Mesodermal cell (in vitro differentiated cells): ENCODE data around the gene LRRC14B.
"Not testable (repeated sequence)": the region's sequence is repeated elsewhere in the genome, so short reads cannot be mapped to it uniquely, and the experiment has no call there.

ENCODE experiments used
- H3K27ac ChIP-seq: 2 replicates; pipeline ENCODE4 v1.7.0; 2013; ENCODE audit warnings: mild to moderate bottlenecking, low read depth, low read length, moderate library complexity; ENCODE audit not compliant: severe bottlenecking
- H3K36me3 ChIP-seq: 2 replicates; pipeline ENCODE4 v1.7.1; 2013; ENCODE audit warnings: mild to moderate bottlenecking, low read length, moderate library complexity; ENCODE audit not compliant: control insufficient read depth, insufficient read depth
- H3K4me1 ChIP-seq: one replicate; pipeline ENCODE4 v1.7.1; 2013; ENCODE audit warnings: mild to moderate bottlenecking, low read length; ENCODE audit not compliant: insufficient read depth, control insufficient read depth, poor library complexity, severe bottlenecking
- H3K4me3 ChIP-seq: 2 replicates; pipeline ENCODE4 v1.7.0; 2013; ENCODE audit warnings: low read length, control low read depth, mild to moderate bottlenecking; ENCODE audit not compliant: insufficient read depth, poor library complexity, severe bottlenecking; ENCODE audit errors: extremely low read depth
- H3K9me3 ChIP-seq: 2 replicates; pipeline ENCODE4 v1.7.1; 2013; ENCODE audit warnings: mild to moderate bottlenecking, low read length, moderate library complexity; ENCODE audit not compliant: control insufficient read depth
- WGBS, 2 experiments: methylation state at CpG; one replicate each; pipeline ENCODE4 v1.1.5; 2013; ENCODE audit warnings: missing lambda C conversion rate in 2 of 2; ENCODE audit not compliant: insufficient coverage in 2 of 2; 5-methylcytosine and 5-hydroxymethylcytosine counted together

Gene LRRC14B

DNA sequence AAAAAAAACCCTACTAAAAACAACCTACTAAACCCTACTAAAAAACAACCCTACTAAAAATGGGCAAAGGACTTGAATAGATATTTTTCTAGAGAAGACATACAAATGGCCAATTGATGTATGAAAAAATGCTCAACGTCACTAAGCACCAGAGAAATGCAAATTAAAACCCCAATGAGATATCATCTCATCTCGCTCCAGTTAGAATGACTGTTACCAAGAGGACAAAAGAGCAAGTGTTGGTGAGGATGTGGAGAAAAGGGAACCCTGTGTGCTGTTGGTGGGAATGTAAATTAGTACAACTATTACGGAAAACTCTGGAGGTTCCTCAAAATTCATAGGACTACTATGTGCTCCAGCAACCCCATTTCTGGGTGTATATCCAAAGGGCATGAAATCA, 37.6 kb downstream of the LRRC14B start:
- Histone ChIP-seq H3K9me3 (no peaks in the 10 kb centered on the region), H3K36me3 (peaks cover 81% of the 10 kb centered on the region), H3K27ac (no peak overlapping the region), H3K4me3 (no peak overlapping the region), H3K4me1 (no peaks in the 10 kb centered on the region)
- WGBS, 2 experiments, result 60 to 67% methylated on average over 1 of the region's 3 CpGs

GRCh38 chr5:230711-231110, 39.4 kb downstream of the LRRC14B start:
- 94 to 96% methylated on average over 7 to 11 of the region's 14 CpGs for WGBS, 2 experiments
- H3K4me1 ChIP-seq, result no peaks in the 10 kb centered on the region
- peaks cover 80% of the 10 kb centered on the region for H3K36me3 ChIP-seq
- no peak overlapping the region for H3K27ac ChIP-seq
- H3K9me3 ChIP-seq, result no peaks in the 10 kb centered on the region
- no peak overlapping the region for H3K4me3 ChIP-seq

GRCh38 chr5:231661-232060, 40.4 kb downstream of the LRRC14B start:
- no peaks in the 10 kb centered on the region for H3K9me3 ChIP-seq
- H3K27ac ChIP-seq, result no peak overlapping the region
- no peak overlapping the region for H3K4me3 ChIP-seq
- 89 to 90% methylated on average over 7 to 8 of the region's 13 CpGs for WGBS, 2 experiments
- H3K4me1 ChIP-seq, result no peaks in the 10 kb centered on the region
- peaks cover 78% of the 10 kb centered on the region for H3K36me3 ChIP-seq

DNA sequence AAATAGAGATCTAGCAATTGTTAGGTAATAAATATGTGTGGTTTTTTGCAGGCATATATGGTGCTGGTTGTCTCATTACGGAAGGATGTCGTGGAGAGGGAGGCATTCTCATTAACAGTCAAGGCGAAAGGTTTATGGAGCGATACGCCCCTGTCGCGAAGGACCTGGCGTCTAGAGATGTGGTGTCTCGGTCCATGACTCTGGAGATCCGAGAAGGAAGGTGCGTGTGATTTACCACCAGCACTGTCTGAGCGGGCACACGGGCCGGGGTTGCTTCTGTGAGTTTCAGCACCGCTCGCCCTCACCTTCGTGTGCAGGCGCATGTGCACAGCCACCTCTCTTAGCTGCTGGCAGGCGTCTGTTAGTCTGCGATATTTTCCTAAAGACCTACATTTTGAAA, 42.1 kb downstream of the LRRC14B start:
- not testable (repeated sequence) for H3K4me1 ChIP-seq, H3K4me3 ChIP-seq, H3K9me3 ChIP-seq, H3K27ac ChIP-seq
- 97% methylated on average over 10 to 12 of the region's 20 CpGs for WGBS, 2 experiments
- peaks cover 67% of the 10 kb centered on the region for H3K36me3 ChIP-seq

DNA sequence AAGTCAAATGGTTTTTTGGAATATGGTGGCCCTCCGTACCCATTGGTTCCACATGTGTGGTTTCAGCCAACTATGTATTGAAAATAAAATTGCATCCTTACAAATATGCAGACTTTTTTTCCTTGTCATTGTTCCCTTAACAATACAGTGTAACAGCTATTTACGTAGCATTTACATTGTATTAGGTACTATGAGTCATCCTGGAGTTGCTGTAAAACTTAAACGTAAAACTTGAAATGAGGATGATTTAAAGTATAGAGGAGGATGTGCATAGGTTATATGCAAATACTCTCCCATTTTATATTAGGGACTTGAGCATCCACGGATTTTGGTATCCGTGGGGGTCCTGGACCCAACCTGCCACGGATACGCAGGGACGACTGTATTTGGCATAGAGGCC, 43.2 kb downstream of the LRRC14B start:
- H3K9me3 ChIP-seq, result no peaks in the 10 kb centered on the region
- peaks cover 64% of the 10 kb centered on the region for H3K36me3 ChIP-seq
- WGBS, 2 experiments, result 87 to 94% methylated on average over 5 of the region's 8 CpGs
- H3K4me3 ChIP-seq, result no peak overlapping the region
- no peaks in the 10 kb centered on the region for H3K4me1 ChIP-seq
- H3K27ac ChIP-seq, result no peak overlapping the region

DNA sequence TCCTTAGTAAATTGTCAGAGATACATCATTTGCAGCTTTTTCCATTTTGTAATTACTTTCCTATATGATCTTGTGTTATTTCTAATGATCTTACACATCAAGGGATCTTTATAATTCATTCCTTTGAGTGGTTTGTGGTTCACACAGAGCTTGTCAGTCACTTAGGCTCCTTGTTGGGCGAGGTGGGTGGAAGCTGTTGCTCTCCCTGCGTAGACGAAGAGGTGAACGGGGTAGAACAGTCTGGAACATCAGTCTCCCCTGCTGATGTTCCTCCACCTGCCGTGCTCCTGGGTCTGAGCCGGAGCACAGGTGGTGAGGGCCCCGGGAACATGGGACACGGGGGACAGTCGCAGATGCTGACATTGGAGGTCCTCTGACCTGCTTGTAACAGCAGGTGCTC, 44.2 kb downstream of the LRRC14B start:
- not testable (repeated sequence) for H3K4me1 ChIP-seq, H3K9me3 ChIP-seq, H3K4me3 ChIP-seq, H3K27ac ChIP-seq
- 100% methylated on average over 4 of the region's 9 CpGs; no CpG with 5 or more reads in 1 of the 2 experiments for WGBS, 2 experiments
- peaks cover 65% of the 10 kb centered on the region for H3K36me3 ChIP-seq

DNA sequence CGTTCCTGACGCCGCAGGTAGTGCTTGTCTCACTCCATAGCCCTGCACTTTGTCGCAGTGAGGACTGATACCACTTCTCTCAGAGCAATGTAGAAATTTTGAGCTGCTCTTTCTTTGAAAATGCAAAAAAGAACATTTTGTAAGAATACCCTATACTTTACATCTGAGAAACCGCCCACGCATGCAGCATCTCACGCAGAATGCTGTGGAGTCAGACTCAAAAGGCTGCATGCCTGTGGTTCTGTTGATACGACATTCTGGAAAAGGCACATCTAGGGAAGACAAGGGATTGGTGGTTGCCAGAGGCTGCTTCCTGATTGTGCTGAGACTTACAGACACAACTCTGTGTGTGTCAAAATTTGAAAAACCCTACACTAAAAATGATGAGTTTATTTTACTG, 46.6 kb downstream of the LRRC14B start:
- not testable (repeated sequence) for H3K4me1 ChIP-seq, H3K27ac ChIP-seq, H3K4me3 ChIP-seq, H3K9me3 ChIP-seq
- H3K36me3 ChIP-seq, result peaks cover 73% of the 10 kb centered on the region
- 100% methylated on average over 2 of the region's 8 CpGs; no CpG with 5 or more reads in 1 of the 2 experiments for WGBS, 2 experiments

GRCh38 chr5:240550-240949, 49.3 kb downstream of the LRRC14B start:
- not testable (repeated sequence) for H3K4me3 ChIP-seq, H3K4me1 ChIP-seq, H3K27ac ChIP-seq, H3K9me3 ChIP-seq
- 94 to 100% methylated on average over 1 to 4 of the region's 7 CpGs for WGBS, 2 experiments
- H3K36me3 ChIP-seq, result peaks cover 54% of the 10 kb centered on the region

GRCh38 chr5:241045-241669, 49.9 kb downstream of the LRRC14B start:
- H3K27ac ChIP-seq, H3K4me1 ChIP-seq, H3K4me3 ChIP-seq, H3K9me3 ChIP-seq: not testable (repeated sequence)
- WGBS, 2 experiments, result 75 to 87% methylated on average over 6 to 7 of the region's 13 CpGs
- H3K36me3 ChIP-seq, result peaks cover 55% of the 10 kb centered on the region

- H3K9me3 ChIP-seq, H3K4me1 ChIP-seq, H3K4me3 ChIP-seq, H3K27ac ChIP-seq: not testable (repeated sequence)
- WGBS, 2 experiments, result 88 to 91% methylated on average over 6 to 8 of the region's 12 CpGs
- peaks cover 63% of the 10 kb centered on the region for H3K36me3 ChIP-seq
These were observed 52.5 kb downstream of the LRRC14B start for GRCh38 chr5:243683-244367.

DNA sequence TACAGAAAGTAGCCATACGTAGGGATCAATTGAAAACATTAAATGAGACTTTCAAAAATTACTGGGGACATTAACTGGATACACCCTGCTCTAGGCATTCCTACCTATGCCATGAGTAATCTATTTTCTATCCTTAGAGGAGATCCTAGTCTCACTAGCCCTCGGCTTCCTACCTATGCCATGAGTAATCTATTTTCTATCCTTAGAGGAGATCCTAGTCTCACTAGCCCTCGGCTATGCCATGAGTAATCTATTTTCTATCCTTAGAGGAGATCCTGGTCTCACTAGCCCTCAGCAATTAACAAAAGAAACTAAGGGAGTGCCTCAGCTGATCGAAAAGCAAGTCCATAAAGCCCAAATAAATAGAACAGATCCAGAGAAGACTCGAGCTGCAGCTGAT, 54.4 kb downstream of the LRRC14B start:
- peaks cover 62% of the 10 kb centered on the region for H3K36me3 ChIP-seq
- not testable (repeated sequence) for H3K9me3 ChIP-seq, H3K4me3 ChIP-seq, H3K4me1 ChIP-seq, H3K27ac ChIP-seq
- WGBS, 2 experiments, result 20 to 84% methylated on average over 1 to 4 of the region's 5 CpGs
